Stimulated activated effector memory CD8-positive, alpha-beta T cell treated with anti-CD3 and anti-CD28 coated beads, Interleukin-12 subunit alpha, Interleukin-12 subunit beta, amount 100 ng/mL, for 72 hours (primary cell): Measurements from ENCODE around the gene AGBL4.

ENCODE experiments used
- ATAC-seq: fragments of 150-1000 bp; cut with Tn5 transposase; 2 replicates; pipeline ENCODE4 v1.10.0; 2021
- DNase-seq, 2 donors: peaks; one replicate each; pipeline ENCODE4 v3.0.0; 2021 to 2022; ENCODE audit warnings: low spot score in 2 of 2
- H3K27ac Mint-ChIP-seq: one replicate; pipeline ENCODE4 v1.8.0; 2022; ENCODE audit warnings: mild to moderate bottlenecking, mixed read lengths
- H3K36me3 Mint-ChIP-seq: one replicate; pipeline ENCODE4 v1.8.0; 2022; ENCODE audit warnings: mild to moderate bottlenecking, mixed read lengths
- H3K4me1 Mint-ChIP-seq: one replicate; pipeline ENCODE4 v1.8.0; 2022; ENCODE audit warnings: mixed read lengths
- H3K4me3 Mint-ChIP-seq: one replicate; pipeline ENCODE4 v1.8.0; 2022; ENCODE audit warnings: mild to moderate bottlenecking, mixed read lengths
- H3K9me3 Mint-ChIP-seq: one replicate; pipeline ENCODE4 v1.8.0; 2022; ENCODE audit warnings: mixed read lengths

The AGBL4 gene

GRCh38 chr1:48931506-48932192, 1092.1 kb downstream of the AGBL4 start:
- no peak for ATAC-seq
- DNase-seq: no peak
- Mint-ChIP-seq H3K9me3 (peaks cover 3% of the 10 kb centered on the region), H3K36me3 (no peaks in the 10 kb centered on the region), H3K4me3 (no peak overlapping the region), H3K4me1 (no peaks in the 10 kb centered on the region), H3K27ac (no peak overlapping the region)

- Mint-ChIP-seq H3K27ac (no peak overlapping the region), H3K36me3 (no peaks in the 10 kb centered on the region), H3K4me1 (no peaks in the 10 kb centered on the region), H3K4me3 (no peak overlapping the region), H3K9me3 (peaks cover 3% of the 10 kb centered on the region)
- ATAC-seq: no peak
- DNase-seq: no peak
These were observed 1093.7 kb downstream of the AGBL4 start for GRCh38 chr1:48930011-48930410.

GRCh38 chr1:48924099-48924498, 1099.7 kb downstream of the AGBL4 start:
- no peak overlapping the region for H3K4me3 Mint-ChIP-seq
- no peaks in the 10 kb centered on the region for H3K36me3 Mint-ChIP-seq
- H3K27ac Mint-ChIP-seq: no peak overlapping the region
- DNase-seq (no peak), ATAC-seq (no peak)
- H3K4me1 Mint-ChIP-seq: no peaks in the 10 kb centered on the region
- peaks cover 3% of the 10 kb centered on the region for H3K9me3 Mint-ChIP-seq

GRCh38 chr1:48923116-48923515, 1100.6 kb downstream of the AGBL4 start:
- no peak overlapping the region for H3K4me3 Mint-ChIP-seq
- ATAC-seq (no peak), DNase-seq (no peak)
- no peaks in the 10 kb centered on the region for H3K36me3 Mint-ChIP-seq
- no peaks in the 10 kb centered on the region for H3K4me1 Mint-ChIP-seq
- no peak overlapping the region for H3K27ac Mint-ChIP-seq
- H3K9me3 Mint-ChIP-seq: peaks cover 3% of the 10 kb centered on the region

GRCh38 chr1:48920851-48921250, 1102.9 kb downstream of the AGBL4 start:
- DNase-seq (no peak), ATAC-seq (no peak)
- H3K4me1 Mint-ChIP-seq: no peaks in the 10 kb centered on the region
- no peak overlapping the region for H3K4me3 Mint-ChIP-seq
- no peaks in the 10 kb centered on the region for H3K9me3 Mint-ChIP-seq
- H3K36me3 Mint-ChIP-seq: no peaks in the 10 kb centered on the region
- H3K27ac Mint-ChIP-seq: no peak overlapping the region

- no peaks in the 10 kb centered on the region for H3K9me3 Mint-ChIP-seq
- no peak overlapping the region for H3K27ac Mint-ChIP-seq
- DNase-seq (no peak), ATAC-seq (no peak)
- H3K4me3 Mint-ChIP-seq: no peak overlapping the region
- no peaks in the 10 kb centered on the region for H3K4me1 Mint-ChIP-seq
- H3K36me3 Mint-ChIP-seq: no peaks in the 10 kb centered on the region
These were observed 1105.7 kb downstream of the AGBL4 start for GRCh38 chr1:48917901-48918603.

GRCh38 chr1:48917070-48917454, 1106.7 kb downstream of the AGBL4 start:
- no peaks in the 10 kb centered on the region for H3K9me3 Mint-ChIP-seq

GRCh38 chr1:48916130-48917069, 1107.4 kb downstream of the AGBL4 start:
- Mint-ChIP-seq H3K9me3 (no peaks in the 10 kb centered on the region), H3K4me3 (no peak overlapping the region), H3K27ac (no peak overlapping the region), H3K4me1 (no peaks in the 10 kb centered on the region), H3K36me3 (no peaks in the 10 kb centered on the region)
- DNase-seq (no peak), ATAC-seq (no peak)

More at GRCh38 chr1:48917070-48917454, 1106.7 kb downstream of the AGBL4 start:
- H3K4me1 Mint-ChIP-seq: no peaks in the 10 kb centered on the region
- DNase-seq (no peak), ATAC-seq (no peak)
- no peaks in the 10 kb centered on the region for H3K36me3 Mint-ChIP-seq
- no peak overlapping the region for H3K4me3 Mint-ChIP-seq
- H3K27ac Mint-ChIP-seq: no peak overlapping the region

GRCh38 chr1:48908606-48909005, 1115.1 kb downstream of the AGBL4 start:
- H3K9me3 Mint-ChIP-seq: no peaks in the 10 kb centered on the region
- H3K4me1 Mint-ChIP-seq: no peaks in the 10 kb centered on the region
- no peak for ATAC-seq
- H3K36me3 Mint-ChIP-seq: no peaks in the 10 kb centered on the region
- DNase-seq: no peak
- no peak overlapping the region for H3K4me3 Mint-ChIP-seq
- H3K27ac Mint-ChIP-seq: no peak overlapping the region

- DNase-seq (no peak), ATAC-seq (no peak)
- H3K4me3 Mint-ChIP-seq: no peak overlapping the region
- no peak overlapping the region for H3K27ac Mint-ChIP-seq
- H3K4me1 Mint-ChIP-seq: no peaks in the 10 kb centered on the region
- no peaks in the 10 kb centered on the region for H3K9me3 Mint-ChIP-seq
- H3K36me3 Mint-ChIP-seq: no peaks in the 10 kb centered on the region
These were observed 1117.0 kb downstream of the AGBL4 start for GRCh38 chr1:48906729-48907128.

- H3K4me1 Mint-ChIP-seq: no peaks in the 10 kb centered on the region
- no peak overlapping the region for H3K27ac Mint-ChIP-seq
- no peak for DNase-seq
- H3K36me3 Mint-ChIP-seq: no peaks in the 10 kb centered on the region
- H3K4me3 Mint-ChIP-seq: no peak overlapping the region
- H3K9me3 Mint-ChIP-seq: no peaks in the 10 kb centered on the region
- ATAC-seq: no peak
These were observed 1117.6 kb downstream of the AGBL4 start for GRCh38 chr1:48906164-48906563.

- ATAC-seq (no peak), DNase-seq (no peak)
- no peaks in the 10 kb centered on the region for H3K9me3 Mint-ChIP-seq
- H3K4me1 Mint-ChIP-seq: no peaks in the 10 kb centered on the region
- H3K36me3 Mint-ChIP-seq: no peaks in the 10 kb centered on the region
- H3K4me3 Mint-ChIP-seq: no peak overlapping the region
- H3K27ac Mint-ChIP-seq: no peak overlapping the region
These were observed 1120.5 kb downstream of the AGBL4 start for GRCh38 chr1:48903291-48903690.

GRCh38 chr1:48898894-48899293, 1124.9 kb downstream of the AGBL4 start:
- Mint-ChIP-seq H3K27ac (no peak overlapping the region), H3K4me3 (no peak overlapping the region), H3K4me1 (no peaks in the 10 kb centered on the region), H3K9me3 (no peaks in the 10 kb centered on the region), H3K36me3 (no peaks in the 10 kb centered on the region)
- DNase-seq (no peak), ATAC-seq (peak; percentile 45)

GRCh38 chr1:48889615-48890014, 1134.1 kb downstream of the AGBL4 start:
- no peaks in the 10 kb centered on the region for H3K4me1 Mint-ChIP-seq
- DNase-seq (no peak), ATAC-seq (no peak)
- no peak overlapping the region for H3K4me3 Mint-ChIP-seq
- no peaks in the 10 kb centered on the region for H3K36me3 Mint-ChIP-seq
- H3K27ac Mint-ChIP-seq: no peak overlapping the region
- H3K9me3 Mint-ChIP-seq: peaks cover 4% of the 10 kb centered on the region

- Mint-ChIP-seq H3K36me3 (no peaks in the 10 kb centered on the region), H3K9me3 (peaks cover 5% of the 10 kb centered on the region), H3K27ac (no peak overlapping the region), H3K4me3 (no peak overlapping the region), H3K4me1 (no peaks in the 10 kb centered on the region)
- ATAC-seq (no peak), DNase-seq (no peak)
These were observed 1134.7 kb downstream of the AGBL4 start for GRCh38 chr1:48889082-48889481.
